ENCODE data around the gene RAB35. TPM values are rescaled to one million over a fixed set of nuclear protein-coding genes. Genes with fewer than 3 reads are reported as not detected.

Gene RAB35
- total RNA-seq, 1 experiment from 2014 or later, result 68.2 TPM

DNA sequence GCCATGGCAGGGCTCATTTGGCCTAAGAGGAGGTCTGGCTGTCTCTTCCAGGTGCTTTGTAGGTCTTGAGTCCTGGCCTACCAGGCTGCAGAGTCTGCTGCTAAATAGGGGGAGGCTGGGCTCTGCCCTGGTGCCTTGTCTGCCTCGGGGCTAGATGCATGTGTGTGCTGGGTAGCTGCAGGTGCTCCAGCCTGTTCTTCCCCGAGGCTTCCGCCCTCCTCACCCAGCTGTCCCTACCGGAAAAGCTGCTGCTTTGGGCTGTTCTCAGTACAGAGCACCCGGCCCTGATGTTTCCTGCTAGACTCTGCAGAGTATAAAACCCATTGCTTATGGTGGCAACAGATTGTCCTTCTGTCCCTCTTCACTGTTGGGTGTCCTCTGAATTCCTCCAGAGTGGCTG, 37.7 kb downstream of the RAB35 start:
- Mint-ChIP-seq H3K27me3 (ENCODE audit: unreplicated experiment) (no peaks in the 10 kb centered on the region), H3K27ac (ENCODE audit: unreplicated experiment) (peak overlapping the region; percentile 35), H3K9me3 (ENCODE audit: low read depth, unreplicated experiment) (no peaks in the 10 kb centered on the region), H3K36me3 (ENCODE audit: insufficient read depth, unreplicated experiment) (peaks cover 6% of the 10 kb centered on the region), H3K4me1 (ENCODE audit: low read depth, unreplicated experiment) (peaks cover 22% of the 10 kb centered on the region), H3K4me3 (ENCODE audit: low read depth, unreplicated experiment) (peak overlapping the region; percentile 20)
- DNase-seq, result no peak
- no TSS peak for BruUV-seq (replicated peaks)
- intact Hi-C loops (cut with micrococcal nuclease; ENCODE audit: unreplicated experiment), result loop anchor here (2.0 kb wide), 1 partner anchor 88 kb away; no protein-coding TSS in a partner anchor
- CTCF ChIA-PET, result interaction anchor here (0.6 to 1.1 kb wide), 3 partner anchors 8 to 117 kb away, joined by 3 to 4 read pairs (median 4); partner anchors contain the start of gene RAB35
- TF ChIP-seq, protein P1, sequence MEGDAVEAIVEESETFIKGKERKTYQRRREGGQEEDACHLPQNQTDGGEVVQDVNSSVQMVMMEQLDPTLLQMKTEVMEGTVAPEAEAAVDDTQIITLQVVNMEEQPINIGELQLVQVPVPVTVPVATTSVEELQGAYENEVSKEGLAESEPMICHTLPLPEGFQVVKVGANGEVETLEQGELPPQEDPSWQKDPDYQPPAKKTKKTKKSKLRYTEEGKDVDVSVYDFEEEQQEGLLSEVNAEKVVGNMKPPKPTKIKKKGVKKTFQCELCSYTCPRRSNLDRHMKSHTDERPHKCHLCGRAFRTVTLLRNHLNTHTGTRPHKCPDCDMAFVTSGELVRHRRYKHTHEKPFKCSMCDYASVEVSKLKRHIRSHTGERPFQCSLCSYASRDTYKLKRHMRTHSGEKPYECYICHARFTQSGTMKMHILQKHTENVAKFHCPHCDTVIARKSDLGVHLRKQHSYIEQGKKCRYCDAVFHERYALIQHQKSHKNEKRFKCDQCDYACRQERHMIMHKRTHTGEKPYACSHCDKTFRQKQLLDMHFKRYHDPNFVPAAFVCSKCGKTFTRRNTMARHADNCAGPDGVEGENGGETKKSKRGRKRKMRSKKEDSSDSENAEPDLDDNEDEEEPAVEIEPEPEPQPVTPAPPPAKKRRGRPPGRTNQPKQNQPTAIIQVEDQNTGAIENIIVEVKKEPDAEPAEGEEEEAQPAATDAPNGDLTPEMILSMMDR (IDR thresholded peaks at IDR 0.05; ENCODE audit: unreplicated experiment), result no peak

DNA sequence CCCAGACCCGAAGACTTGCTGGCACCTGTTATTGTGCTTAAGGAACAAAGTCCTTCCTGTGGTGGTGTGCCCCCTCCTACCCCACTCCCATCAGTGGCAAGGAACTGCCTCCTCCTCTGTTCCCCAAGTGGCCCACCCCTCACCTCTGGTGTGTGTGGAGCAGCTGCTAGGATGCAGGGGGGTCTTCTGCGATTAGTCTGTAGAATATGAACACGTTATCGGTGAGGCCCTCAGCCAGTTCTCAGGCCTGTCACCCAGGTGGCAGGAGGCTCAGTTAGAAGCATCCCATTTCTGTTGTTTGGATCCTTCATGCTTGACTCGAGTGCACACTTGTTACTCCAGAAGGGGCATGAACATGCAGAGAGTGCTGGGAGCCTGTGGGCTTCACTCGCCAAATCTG, 39.3 kb downstream of the RAB35 start:
- CTCF ChIA-PET, result no interaction called here
- Mint-ChIP-seq H3K27me3 (ENCODE audit: unreplicated experiment) (no peaks in the 10 kb centered on the region), H3K9me3 (ENCODE audit: low read depth, unreplicated experiment) (no peaks in the 10 kb centered on the region), H3K4me3 (ENCODE audit: low read depth, unreplicated experiment) (no peak overlapping the region), H3K4me1 (ENCODE audit: low read depth, unreplicated experiment) (peaks cover 22% of the 10 kb centered on the region), H3K36me3 (ENCODE audit: insufficient read depth, unreplicated experiment) (no peaks in the 10 kb centered on the region), H3K27ac (ENCODE audit: unreplicated experiment) (no peak overlapping the region)
- TF ChIP-seq, protein P1 (IDR thresholded peaks at IDR 0.05; ENCODE audit: unreplicated experiment), result no peak
- no TSS peak for BruUV-seq (replicated peaks)
- DNase-seq, result no peak
- intact Hi-C loops (cut with micrococcal nuclease; ENCODE audit: unreplicated experiment), result no loop called here

DNA sequence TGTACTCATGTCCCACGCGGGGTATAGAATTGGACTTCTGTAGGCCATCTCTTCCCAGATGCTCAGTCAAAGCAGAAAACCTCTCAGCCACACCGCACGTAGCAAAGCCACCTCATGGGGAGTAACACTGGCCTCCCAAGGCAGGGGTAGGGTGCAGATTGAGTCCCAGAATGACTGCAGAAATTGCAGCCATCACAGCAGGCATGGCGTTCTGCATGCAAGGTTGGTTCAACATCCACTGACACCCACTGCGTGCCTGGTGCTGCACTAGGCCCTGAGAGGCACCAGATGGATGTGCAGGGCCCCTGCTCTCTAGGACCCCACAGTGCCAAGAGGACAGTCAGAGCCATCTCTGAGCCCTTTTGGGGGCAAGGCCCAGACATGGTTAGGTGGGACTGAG, 39.9 kb downstream of the RAB35 start:
- CTCF ChIA-PET, result no interaction called here
- DNase-seq, result no peak
- Mint-ChIP-seq H3K27me3 (ENCODE audit: unreplicated experiment) (no peaks in the 10 kb centered on the region), H3K27ac (ENCODE audit: unreplicated experiment) (no peak overlapping the region), H3K36me3 (ENCODE audit: insufficient read depth, unreplicated experiment) (no peaks in the 10 kb centered on the region), H3K4me3 (ENCODE audit: low read depth, unreplicated experiment) (no peak overlapping the region), H3K4me1 (ENCODE audit: low read depth, unreplicated experiment) (peaks cover 22% of the 10 kb centered on the region), H3K9me3 (ENCODE audit: low read depth, unreplicated experiment) (no peaks in the 10 kb centered on the region)
- TF ChIP-seq, protein P1 (IDR thresholded peaks at IDR 0.05; ENCODE audit: unreplicated experiment), result no peak
- no TSS peak for BruUV-seq (replicated peaks)
- intact Hi-C loops (cut with micrococcal nuclease; ENCODE audit: unreplicated experiment), result no loop called here

DNA sequence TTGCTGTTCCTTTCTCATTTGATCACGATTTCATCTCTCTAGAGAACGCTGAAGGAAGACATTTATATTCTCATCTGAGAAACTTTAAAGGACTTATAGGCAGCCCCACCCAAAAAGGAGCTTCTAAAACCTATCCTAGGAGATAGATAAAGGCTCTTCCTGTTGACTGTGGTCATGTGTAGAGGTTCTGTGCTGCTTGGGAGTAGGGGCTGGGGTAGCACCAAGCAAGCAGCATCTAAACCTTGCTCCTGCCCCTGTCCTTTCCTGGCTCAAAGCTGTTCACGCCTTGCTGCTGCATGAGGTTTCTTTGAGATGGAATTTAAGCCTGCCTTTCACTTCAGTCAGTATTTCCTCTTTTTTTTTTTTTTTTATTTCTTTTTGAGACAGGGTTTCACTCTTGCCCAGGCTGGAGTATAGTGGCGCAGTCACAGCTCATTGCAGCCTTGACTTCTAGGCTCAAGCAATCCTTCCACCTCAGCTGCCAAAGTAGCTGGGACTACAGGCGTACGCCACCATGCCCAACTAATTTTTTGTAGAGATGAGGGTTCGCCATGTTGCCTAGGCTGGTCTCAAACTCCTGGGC, 41.4 kb downstream of the RAB35 start:
- Mint-ChIP-seq H3K4me3 (ENCODE audit: low read depth, unreplicated experiment) (no peak overlapping the region), H3K27ac (ENCODE audit: unreplicated experiment) (no peak overlapping the region), H3K27me3 (ENCODE audit: unreplicated experiment) (no peaks in the 10 kb centered on the region), H3K4me1 (ENCODE audit: low read depth, unreplicated experiment) (peaks cover 17% of the 10 kb centered on the region), H3K9me3 (ENCODE audit: low read depth, unreplicated experiment) (no peaks in the 10 kb centered on the region), H3K36me3 (ENCODE audit: insufficient read depth, unreplicated experiment) (no peaks in the 10 kb centered on the region)
- intact Hi-C loops (cut with micrococcal nuclease; ENCODE audit: unreplicated experiment), result no loop called here
- no TSS peak for BruUV-seq (replicated peaks)
- TF ChIP-seq, protein P1 (IDR thresholded peaks at IDR 0.05; ENCODE audit: unreplicated experiment), result no peak
- DNase-seq, result no peak
- CTCF ChIA-PET, result no interaction called here
